Subcutaneous adipose tissue (tissue), 4 donors: Measurements from ENCODE around the gene R3HCC1L. TPM values are rescaled to one million over a fixed set of nuclear protein-coding genes. Genes with fewer than 3 reads are reported as not detected.

Experiments used
- CTCF ChIP-seq: fragments of 450-650 bp; IDR thresholded peaks from one replicate; pipeline ENCODE4 v1.5.1; 2016; ENCODE audit warnings: low read depth, mild to moderate bottlenecking, control low read depth, antibody characterized with exemption, moderate library complexity
- total RNA-seq, 4 donors: library from RNA; depleted of rRNA; stranded (reverse); fragments of >200 nt; gene quantifications; one replicate each; pipeline ENCODE4 v1.1.0, GENCODE V29; 2016

The R3HCC1L gene
- total RNA-seq, 4 donors from 2014 or later = 15.2 to 21.1 (median 20.3) TPM

GRCh38 chr10:98270073-98270740, 135.8 kb downstream of the R3HCC1L start:
- no peak for TF ChIP-seq CTCF

- no peak for TF ChIP-seq CTCF
Observed at GRCh38 chr10:98270786-98271185, 136.3 kb downstream of the R3HCC1L start.

DNA sequence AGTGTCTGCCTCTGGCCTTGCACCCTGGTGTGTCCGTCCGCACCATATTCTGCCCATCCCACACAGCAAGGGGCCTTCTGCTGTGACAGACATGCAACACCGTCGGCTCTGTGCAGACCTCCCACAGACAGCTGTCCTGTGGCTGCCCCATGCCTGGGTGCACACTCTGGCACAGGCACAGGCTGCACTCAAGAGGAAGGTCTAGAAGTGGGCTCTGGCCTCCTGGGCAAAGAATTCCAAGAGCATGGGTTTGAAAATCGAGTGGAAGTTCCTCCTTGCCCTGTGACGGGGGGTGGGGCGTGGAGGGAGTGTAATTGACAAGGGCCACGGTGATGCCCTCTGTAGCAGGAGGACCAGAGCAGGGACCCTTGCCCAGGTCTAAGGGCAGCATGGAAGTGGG, 137.8 kb downstream of the R3HCC1L start:
- no peak for TF ChIP-seq CTCF

- TF ChIP-seq CTCF = no peak
Observed at GRCh38 chr10:98272656-98273055, 138.2 kb downstream of the R3HCC1L start.

DNA sequence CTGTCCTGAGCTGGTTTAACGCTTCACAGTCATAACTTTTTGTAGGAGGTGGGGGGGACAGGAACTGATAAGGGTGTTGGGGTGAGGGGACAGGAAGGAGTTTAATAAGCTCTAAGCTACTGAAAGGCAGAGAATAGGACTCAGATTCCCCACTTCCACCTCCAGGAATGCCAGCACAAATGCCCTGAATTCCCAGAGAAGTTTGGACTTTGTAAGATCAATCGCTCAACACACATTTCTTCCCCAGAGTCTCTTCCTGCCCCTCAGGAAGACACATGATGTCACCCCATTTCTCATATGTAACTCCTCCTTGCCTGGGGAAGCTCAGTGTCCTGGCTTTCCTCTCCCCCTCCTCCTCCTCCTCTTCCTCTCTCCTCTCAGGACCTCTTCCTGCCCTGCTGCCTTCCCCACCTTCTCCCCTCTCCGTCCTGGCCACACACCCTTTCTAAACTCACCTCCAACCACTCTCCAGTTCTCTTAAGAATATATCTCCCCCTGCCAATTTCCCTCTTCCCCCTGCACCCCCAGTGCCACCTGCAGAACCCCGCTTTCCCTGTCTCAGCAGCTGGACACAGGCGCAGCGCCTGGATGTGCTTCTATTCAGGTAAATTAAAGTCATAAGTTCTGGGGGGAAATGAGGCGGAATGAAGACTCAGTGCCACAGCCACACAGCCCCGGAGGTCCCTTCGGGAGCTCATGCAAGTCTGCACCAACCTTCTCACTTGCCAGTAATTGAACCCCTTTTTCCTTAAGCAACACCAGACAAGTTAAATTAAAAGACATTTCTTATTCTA, 138.8 kb downstream of the R3HCC1L start:
- TF ChIP-seq CTCF = no peak

DNA sequence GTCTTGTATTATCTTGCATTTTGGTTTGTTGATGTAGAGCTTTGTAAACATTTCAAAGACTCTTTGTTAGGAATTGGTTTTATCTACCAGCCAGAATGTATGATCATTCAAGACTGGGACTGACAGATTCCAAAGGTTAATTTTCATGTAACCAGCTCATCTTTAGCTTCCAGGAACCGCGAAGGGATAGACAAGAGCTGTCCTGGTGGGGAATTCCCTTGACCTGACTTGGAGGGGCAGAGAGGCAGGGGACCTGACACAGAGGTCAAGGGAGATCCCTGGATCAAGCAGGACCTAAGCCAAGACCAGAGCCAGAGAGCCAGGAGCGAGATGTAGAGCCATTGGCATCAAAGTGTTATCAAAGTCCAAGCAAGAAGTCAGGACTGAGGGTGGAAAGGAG, 140.1 kb downstream of the R3HCC1L start:
- TF ChIP-seq CTCF = no peak

- no peak for TF ChIP-seq CTCF
Observed at GRCh38 chr10:98276311-98276710, 141.9 kb downstream of the R3HCC1L start.
